CD4-positive, alpha-beta T cell treated with Interleukin-6 for 4 hours (primary cell): Measurements from ENCODE around the gene IQSEC3.

ENCODE experiments used
- DNase-seq: peaks from one replicate; pipeline ENCODE4 v3.0.0-alpha.2; 2020; ENCODE audit warnings: mixed read lengths

The IQSEC3 gene

DNA sequence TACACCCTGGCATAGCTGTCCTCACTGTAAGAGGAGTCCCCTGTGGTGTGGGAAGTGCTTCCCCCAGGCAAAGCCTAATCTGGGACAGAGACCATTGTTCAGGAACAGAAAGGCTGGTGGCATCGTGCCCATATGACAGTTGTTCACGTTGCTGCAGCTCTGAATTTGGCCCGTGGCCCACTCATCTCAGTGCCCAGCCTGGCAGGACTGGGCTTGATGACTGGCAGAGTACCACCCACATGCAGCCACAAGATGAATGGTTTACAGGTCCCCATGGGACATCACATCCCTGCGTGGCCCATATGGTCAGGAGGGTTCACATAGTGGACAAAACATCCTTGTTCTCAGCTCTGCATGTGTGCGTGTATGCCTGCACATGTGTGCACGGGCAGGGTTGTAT lies 17.5 kb downstream of the IQSEC3 start:
- no peak for DNase-seq

DNA sequence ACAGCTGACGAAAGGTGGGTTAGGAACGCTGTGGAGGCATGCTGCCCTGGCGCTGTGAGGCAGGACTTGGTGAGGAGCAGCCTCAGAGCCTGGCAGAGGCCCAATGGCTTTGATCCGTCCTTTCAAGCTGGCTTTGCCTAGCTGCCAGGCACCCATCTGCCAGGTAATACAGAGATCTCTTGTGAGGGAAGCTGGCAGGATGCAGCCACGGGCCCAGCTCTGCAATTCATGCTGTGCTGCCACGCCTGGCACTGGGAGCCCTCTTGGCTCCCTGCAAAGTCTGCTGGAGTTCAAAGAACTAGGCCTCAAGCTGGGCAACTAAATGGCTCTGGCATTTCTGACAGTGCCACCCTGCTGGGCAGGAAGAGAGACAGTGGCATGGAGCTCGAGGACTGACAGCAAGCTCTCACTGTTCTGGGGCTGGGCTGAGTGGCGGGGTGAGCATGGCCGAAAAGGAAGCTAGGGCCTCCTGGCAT lies 18.7 kb downstream of the IQSEC3 start:
- no peak for DNase-seq

DNA sequence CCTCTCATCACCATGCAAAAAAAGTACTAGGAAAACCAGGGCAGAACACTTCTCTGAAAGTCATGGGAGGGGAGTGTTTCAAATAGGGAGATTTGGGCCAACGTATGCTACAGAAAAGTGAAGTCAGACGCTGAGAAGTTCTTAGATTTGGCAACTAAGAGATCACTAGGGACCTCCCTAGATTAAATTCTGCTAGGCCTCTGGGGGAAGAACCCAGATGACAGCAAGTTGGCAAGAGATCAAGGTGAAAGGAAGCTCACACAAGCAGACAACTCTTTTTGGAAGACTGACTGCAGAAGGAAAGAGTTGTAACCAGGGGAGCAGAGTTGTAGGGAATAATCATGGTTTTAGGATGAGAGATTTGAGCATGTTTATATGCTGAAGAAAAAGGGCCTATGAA lies 20.7 kb downstream of the IQSEC3 start:
- no peak for DNase-seq

DNA sequence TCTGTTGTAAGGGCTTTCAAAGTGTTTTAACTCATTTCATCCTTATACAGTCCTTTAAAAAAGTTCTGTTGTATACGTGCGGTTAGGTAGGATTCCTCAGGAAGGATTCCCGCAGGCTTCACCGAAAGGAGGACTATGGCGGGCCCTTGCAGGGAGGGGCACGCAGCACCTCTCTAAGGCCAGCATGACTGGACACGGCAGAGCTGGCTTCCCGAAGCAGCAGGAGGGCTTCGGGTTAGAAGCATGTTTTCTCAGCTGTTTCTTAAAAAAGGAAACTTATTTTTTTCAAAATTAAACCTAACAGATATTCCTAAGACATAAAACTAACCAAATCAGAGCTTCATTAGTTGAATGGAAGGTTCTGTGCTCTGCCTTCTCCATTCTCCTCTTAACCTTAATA lies 21.3 kb downstream of the IQSEC3 start:
- DNase-seq = no peak

DNA sequence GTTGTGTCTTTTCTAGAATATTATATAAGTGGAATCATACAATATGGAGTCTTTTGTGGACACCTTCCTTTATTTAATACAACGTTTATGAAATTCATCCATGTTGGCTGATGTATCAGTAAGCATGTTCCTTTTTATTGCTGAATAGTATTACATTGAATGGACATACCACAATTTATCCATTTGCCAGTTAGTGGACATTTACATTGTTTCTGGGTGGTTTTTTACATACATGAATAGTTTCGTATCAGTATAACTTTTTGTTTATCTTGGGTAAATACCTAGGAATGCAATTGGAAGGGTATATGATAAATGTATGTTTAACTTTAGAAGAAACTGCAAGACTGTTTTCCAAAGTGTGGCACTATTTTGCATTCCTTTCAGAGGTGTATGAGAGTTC lies 23.1 kb downstream of the IQSEC3 start:
- no peak for DNase-seq

DNA sequence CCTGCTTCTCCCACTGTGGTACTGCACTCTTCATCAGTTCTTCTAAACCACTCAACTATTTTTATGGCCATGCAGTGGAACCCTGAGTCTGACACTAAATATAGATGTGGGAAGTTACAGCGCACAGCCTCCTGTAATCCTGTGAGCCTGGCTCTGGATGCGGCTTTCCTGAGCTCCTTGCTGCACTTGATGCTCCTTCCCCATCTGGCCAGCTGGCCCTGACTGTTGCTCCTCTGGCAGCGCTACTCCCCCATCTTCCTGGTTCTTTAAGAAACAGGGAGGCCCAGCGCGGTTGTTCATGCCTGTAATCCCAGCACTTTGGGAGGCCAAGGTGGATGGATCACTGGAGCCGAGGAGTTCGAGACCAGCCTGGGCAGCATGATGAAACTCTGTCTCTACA lies 24.6 kb downstream of the IQSEC3 start:
- DNase-seq = no peak

DNA sequence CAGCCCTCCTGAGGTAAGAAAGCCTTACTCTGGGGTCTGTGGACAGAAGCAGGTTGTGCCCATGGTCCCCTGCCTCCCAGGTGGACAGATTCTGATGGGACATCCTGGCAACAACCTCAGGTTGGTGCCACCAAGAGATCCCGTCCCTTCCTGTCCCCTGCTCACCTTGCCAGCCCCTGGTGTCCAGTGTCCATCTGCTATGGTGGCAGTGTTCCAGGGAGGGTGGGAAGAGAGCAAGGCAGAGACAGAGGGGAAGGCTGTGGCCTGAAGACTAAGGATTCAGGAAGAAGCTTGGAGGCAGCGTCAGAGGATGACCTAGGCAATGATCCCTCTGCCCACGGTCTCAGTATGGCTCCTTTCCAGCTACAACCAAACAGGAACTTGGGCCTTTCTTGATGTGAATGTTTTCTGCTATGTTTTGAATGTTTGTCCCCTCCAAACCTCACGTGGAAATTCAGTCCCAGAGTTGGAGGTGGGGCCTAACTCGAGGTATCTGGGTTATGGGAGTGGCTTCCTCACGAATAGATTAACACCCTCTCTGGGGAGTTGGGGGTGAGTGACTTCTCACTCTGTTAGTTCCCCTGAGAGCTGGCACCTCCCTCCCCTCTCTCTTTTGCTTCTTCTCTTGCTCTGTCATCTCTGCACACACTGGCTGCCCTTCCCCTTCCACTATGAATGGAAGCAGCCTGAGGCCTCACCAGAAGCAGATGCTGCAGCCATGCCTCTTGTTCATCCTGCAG lies 26.9 kb downstream of the IQSEC3 start:
- no peak for DNase-seq

DNA sequence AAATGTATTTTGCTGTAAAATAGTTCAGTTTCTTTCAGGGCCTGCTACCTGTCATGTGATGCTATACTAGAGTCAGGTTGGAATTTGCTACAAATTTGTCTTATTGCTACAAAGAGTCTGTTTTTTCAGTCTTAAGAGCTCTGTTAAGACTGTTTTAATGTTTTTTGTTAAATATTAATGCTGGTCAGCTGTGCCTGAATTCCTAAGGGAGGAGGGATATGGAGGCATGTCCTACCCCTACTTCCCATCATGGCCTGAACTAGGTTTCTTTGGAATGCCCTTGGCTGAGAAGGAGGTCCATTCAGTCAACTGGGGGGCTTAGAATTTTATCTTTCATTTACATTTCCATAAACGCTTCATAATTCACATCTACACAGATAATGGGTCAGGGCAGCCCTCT lies 30.0 kb downstream of the IQSEC3 start:
- DNase-seq = no peak

DNA sequence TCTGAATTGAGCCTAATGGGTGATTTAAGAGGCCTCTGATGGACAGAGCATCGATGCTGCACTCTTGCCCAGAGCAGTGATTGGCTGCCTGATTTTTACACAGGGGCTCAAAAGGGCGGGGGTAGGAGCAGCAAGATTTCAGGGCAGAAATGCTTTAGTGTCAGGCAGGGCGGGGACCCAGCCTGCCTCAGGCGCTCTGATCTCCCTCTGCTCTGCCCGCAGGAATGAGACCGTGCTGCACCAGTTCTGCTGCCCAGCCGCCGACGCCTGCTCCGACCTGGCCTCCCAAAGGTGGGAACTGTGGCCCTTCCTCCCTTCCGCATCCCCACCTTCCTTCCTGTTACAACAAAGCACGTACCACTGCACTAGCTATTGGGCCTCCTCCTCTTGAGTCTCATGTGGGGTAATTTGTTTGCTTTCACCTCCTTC lies 32.4 kb downstream of the IQSEC3 start:
- no peak for DNase-seq

DNA sequence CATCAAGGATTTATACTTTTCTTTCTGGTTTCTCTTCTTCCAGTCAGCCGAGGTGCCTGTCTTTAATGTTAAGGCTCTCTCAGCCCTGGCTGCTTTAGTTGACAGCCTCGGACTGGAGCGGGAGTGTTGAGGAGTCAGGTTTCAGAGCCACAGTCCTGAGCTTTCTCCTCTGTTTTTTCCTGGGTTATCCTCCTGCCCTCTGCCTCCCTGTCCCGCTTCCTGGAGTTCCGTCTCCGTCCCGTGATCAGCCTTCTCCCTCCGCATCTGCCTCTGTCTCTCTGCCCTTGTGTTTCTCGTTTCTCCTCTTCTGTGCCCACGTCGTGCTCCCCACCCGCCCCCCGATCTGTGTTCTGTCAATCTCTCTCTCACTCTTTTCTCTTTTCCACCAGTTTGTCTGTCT lies 33.0 kb downstream of the IQSEC3 start:
- no peak for DNase-seq

DNA sequence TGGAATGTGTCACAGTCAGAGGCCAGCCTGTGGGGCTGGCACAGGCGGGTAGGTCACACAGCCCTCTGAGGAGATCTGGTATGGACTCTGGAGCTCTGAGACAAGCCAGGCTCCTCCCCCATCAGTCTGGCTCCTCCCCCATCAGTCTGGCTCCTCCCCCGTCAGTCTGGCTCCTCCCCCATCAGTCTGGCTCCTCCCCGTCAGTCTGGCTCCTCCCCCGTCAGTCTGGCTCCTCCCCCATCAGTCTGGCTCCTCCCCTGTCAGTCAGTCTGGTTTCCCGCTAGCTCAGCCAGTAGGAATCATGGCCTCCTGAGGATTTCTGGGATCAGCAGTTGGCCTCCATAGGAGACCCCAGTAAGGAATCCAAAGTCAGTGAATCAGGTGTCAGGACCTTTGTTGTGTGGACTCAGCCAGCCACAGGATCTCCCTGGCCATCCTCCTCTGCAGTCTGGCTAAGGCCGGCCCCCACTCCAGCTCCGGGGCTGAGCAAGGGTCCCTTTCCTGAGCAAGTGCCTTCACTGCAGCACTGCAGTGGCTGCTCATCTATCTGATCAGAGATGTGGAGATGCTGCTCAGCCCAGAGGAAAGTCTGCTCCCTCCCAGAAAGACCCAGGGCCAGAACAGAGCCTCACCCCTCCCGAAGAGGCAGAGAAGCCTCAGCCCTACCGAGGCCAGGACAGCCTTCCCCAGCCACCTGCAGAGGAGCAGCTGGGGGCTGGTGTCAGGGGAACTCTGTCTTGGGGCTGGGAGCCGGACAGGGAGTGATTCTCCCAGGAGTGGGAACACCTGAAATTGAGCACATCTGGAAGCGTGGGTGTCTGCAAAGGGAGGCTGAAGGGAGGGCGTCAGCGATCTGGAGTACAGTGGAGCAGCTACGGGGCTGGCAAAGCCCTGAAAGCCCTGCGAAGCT lies 35.7 kb downstream of the IQSEC3 start:
- no peak for DNase-seq

DNA sequence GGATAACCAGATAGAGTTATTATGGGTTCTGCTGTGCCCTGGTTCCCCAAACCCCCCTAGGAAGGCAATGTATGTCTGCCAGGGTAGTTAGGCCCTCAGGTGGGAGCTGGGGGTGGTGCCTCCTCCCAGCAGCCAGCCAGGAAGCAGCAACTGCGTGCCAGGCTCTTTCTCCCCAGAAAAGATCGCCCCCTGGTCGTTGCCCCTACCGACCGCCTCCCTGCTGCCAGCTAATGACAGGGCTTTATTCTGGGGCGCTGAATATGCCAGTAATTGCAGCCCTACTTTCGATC lies 36.3 kb downstream of the IQSEC3 start:
- no peak for DNase-seq

DNA sequence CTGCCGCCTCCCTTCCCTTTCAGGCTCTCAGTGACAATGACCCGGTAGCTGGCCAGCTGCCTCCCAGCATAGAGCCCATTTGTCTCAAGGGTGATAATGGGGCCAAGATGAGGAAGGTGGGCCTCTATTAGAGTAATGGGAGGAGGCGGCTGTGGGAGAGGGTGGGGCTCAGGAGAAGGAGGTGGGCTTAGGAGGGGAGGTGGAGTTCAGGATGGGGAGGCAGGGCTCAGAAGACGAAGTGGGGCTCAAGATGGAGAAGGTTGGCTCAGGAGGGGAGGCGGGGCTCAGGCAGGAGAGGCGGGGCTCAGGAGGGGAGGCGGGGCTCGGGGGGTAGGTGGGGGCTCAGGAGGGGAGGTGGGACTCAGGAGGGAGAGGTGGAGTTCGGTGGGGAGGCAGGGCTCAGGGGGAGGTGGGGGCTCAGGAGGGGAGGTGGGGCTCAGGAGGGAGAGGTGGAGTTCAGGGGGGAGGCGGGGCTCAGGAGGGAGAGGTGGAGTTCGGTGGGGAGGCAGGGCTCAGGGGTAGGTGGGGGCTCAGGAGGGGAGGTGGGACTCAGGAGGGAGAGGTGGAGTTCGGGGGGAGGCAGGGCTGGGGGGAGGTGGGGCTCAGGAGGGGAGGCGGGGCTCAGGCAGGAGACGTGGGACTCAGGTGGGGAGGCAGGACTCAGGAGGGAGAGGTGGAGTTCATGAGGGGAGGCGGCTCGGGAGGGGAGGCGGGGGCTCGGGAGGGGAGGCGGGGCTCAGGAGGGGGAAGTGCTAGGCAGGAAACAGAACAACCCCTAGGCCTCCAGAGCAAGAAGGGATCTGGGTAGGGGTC lies 36.8 kb downstream of the IQSEC3 start:
- DNase-seq = no peak

DNA sequence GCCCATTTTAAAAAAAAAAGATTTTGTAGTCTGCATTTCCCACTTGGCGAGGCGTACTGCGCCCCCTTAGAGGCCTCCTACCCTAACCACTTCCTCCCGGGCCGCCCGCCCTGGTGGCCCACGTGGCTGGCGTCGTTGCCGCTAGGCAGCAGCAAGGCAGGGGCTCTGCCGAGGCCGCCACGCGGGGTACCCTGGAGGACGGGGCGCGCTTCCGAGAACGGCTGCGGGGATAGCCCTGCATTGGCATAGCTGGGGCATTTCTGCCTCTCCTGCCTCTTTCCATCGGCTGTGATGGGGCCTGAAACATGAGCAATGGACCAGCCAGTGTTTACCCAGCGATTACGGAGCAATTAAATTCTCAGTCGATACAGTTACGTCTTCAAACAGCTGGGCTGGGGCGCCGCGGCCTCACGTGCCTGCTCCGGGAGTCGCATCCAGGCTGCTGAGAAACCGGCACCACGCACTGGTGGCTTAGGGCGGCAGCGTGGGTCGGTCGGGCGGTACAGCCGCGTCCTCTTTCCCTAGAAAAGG lies 38.0 kb downstream of the IQSEC3 start:
- DNase-seq = peak; percentile 37

DNA sequence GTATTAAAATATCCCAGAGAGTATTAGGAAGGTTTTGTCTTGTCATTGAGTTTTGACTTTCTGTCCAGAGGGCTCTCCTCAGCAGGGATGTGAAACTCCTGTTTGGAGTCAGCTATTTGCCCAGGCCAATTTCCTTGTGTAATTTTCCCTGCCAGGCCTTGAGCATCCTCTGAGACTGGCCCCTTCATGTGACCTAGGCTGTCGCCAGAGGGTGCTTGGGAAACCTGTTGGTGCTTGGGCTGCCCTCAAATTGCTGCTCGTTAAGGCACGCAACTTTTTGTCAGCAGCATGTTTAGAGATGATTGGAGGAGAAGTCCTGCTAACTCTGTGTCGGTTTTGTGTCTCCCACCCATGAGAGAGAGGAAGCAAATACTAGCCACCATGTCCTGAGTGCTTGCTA lies 39.1 kb downstream of the IQSEC3 start:
- DNase-seq = no peak

DNA sequence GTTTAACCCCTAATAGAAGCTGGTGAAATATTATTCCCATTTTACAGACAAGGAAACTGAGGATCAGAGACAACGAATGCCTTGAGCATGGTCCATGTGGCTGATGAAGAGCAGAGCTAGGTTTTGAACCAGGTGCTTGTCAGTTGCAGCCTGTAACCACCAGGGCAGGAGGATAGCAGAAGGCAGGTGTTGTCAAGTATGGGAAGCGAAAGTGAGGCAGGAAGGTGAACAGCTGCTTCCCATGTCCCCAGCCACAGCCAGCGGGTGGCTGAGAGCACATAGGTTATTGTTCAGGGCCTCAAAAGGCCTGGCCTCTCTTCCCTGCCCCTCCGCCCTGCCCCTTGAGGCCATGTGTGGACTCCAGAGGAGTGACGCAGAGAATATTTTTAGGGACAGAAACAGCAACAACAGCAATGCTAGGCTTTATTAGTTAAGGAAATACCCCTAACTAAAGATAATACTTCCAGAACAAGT lies 39.6 kb downstream of the IQSEC3 start:
- no peak for DNase-seq

DNA sequence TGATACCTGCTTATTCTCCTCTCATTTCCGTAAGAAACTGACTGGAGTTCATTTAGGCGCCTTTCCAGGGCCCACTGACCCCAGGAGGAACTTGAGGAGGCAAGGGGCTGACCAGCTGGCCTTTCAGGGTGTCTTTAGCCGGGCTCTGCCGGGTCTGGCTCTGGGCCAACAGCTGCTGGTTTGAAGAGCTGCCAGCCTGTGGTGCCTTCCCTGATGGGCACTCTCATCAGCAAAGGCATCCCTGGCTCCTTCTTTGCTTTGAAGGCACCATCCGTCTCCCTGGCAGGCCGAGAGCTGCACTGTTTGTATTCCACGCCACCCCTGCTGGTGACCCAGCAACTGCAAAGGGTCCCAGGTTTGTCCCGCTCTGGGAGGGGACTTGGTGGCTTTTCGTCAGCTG lies 42.0 kb downstream of the IQSEC3 start:
- DNase-seq = no peak

DNA sequence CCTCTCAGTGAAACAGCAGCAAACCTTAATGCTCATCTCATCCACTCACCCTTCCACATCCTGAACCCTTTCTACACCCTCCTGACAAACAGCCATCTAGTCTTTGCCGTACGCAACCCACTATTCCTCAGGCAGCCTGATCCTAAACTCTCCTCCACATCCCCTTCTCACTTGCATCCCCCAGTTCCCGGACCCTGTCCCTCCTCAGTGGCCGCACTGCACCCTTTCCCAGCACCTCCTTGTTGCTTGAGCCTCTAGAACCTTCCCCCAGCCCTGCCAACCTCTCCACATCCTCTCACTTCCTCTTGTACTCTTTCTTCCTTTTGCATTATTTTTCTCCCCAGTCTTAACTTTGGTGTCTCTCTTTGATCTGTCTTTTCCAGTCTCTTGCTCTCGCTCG lies 42.9 kb downstream of the IQSEC3 start:
- DNase-seq = no peak

DNA sequence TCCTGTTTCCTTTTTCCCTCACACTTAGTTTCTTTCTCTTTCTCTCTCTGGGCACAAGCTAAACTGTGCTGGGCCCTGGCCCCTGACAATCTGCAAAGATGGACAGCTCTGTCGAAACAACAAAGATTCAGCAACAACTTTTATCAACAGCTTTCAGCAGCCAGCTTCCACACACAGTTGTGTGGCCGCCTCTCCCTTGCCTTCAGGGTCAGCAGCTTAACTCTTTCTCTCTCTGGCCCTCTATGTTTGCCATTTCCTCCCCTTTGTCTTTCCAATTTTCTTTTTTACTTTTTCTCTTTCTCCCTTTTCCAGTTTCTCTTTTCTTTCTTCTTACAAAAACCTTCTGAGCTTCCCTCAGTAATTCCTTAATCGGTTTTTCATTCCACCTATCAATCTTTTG lies 43.3 kb downstream of the IQSEC3 start:
- DNase-seq = no peak

DNA sequence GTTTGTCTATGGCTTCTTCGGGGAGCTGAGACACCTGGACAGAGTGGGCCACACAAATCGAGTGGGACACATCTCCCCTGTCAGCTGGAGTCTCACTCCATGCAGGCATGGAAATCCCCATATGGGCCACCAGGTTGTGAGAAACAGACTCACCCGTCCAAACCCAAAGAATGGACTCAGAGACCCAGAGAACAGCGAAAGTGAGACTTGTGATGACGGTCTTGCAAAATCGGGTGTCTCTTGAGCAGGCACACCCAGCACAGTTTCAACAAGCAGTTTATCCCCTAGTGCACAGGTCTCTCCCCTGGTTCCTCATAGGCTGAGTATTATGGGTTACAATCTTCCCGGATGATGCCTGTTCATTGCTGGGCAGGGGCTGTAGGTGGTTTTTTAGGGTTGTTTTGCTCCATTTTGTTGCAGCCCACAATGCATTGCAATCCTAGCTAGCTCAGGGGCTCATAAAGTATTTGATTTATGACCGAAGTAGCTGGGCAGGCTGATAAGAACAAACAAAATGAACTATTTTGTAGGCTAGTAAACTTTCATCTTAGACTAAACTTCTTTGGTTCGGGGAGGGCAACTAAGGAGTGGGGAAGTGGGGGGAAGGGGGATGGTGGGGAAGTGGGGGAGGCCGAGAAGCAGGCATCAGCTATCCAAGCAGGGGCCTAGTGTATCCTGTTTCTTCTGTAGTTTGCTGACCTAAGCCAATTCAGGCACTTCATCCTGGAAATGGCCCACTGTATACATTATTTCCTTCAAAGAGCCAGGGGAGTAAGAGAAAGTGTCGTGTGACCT lies 45.3 kb downstream of the IQSEC3 start:
- DNase-seq = no peak

DNA sequence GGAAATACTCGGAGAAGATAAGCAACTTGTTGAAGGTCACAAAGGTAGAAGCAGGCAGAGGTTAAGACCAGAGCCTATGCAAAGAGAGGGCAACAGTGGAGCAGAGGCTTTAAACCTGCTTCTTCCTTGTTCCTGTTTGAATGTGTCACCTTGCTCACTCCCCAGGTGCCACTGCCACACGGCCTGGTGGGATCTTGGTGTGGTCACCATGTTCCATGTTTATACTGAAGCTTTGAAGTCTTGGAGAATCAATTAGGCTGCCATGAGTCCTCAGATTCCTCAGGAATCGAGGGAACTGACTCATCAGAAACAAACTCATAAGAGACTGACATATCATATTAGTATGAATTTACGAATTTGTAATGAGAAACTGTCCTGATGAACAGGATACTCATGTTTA lies 46.8 kb downstream of the IQSEC3 start:
- DNase-seq = no peak

DNA sequence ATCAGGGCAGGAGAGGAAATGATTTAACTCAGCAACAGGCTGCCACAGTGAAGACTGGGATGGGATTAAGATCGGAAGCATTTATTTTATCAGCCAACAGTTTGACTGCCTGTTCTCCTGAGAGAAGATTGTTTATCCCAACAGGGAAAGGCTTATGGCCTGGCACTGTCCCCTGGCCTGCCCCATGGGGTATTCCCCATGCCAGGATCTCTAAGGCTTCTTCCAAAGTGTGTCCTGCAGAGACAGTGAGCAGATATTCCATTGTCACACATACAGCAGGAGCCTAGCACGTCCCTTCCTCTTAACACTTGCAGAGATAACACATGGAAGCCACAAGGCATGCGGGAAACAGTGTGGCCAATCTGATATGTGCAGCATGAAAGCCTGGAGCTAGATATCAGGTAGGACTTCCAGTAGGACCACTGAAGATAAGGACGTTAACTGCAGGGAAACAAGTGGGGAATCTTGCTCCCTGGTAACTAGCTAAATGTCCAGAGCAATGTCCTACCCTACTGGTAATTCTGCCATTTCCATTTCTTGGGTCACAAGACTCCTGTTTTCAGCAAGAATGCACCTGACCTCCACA lies 48.2 kb downstream of the IQSEC3 start:
- no peak for DNase-seq
